Right forelimb (tissue), 1 donor: ENCODE measurements around the gene BUB3.

ENCODE experiments used
- DNase-seq: peaks from one replicate; pipeline ENCODE4 v3.0.0-alpha.2; 2018

Gene BUB3

GRCh38 chr10:123141791-123142700, 12.2 kb upstream of the BUB3 start:
- no peak for DNase-seq

- no peak for DNase-seq
Measured at GRCh38 chr10:123142701-123143161, 11.5 kb upstream of the BUB3 start.

- no peak for DNase-seq
Measured at GRCh38 chr10:123143162-123143824, 10.9 kb upstream of the BUB3 start.

DNA sequence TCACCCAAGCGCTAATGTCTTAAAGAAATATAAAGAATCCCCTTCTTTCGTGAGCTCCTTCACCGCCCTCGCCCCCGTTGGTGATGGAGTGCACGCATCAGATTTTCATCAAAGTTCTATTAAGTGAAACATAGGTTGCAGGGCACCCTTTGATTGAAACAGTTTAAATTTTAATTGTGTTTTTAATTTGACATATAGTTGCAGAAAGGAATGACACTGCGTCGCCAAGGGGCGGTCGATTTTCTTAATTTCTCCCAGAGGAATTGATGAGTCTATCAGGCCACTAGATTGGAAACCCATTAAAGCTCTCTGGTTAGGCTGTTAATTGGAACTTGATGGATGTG, 10.4 kb upstream of the BUB3 start:
- DNase-seq = no peak

DNA sequence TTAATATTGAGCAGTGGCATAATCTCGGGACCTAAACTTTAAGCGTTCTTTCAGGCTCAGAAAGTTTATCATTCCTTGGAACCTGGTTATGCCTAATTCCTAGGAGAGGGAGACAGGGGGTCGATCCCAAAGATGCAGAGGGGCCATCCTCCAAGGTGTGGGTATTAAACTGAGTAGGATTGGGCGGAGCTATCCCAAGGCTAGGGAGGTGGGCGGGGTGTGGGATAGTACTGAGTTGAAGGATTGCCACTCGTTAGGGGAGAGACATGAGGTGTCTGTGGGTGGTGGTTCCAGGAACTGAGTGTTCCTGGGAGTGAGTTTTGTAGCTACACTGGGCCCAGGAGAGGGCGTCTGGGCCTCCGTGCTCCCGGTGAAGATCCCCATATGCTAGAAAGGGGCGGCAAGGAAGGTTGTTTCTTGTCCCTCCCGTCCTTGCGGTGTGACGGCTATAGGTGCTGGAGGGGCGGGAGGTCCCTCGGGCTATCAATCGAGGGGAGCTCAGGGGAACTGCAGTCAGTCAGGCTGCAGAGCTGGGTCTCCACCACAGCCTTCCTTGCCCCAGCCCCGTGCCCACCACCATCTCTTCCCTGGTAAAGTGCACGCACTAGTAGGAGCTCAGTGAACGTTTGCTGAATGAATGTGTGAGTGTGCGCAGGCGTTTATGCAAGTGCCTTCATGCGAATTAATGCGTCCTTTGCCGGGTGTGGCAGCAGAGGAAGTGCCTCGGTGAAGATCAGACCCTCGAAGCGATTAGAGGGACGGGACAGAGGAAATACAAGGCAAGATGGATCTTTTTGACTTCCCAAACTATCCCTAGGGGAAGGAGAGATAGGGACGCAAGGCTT, 9.3 kb upstream of the BUB3 start:
- DNase-seq = no peak

- no peak for DNase-seq
Measured at GRCh38 chr10:123145542-123146012, 8.6 kb upstream of the BUB3 start.

GRCh38 chr10:123146013-123146893, 7.9 kb upstream of the BUB3 start:
- DNase-seq = no peak

GRCh38 chr10:123146894-123147634, 7.1 kb upstream of the BUB3 start:
- no peak for DNase-seq

GRCh38 chr10:123147635-123148413, 6.4 kb upstream of the BUB3 start, which contains the start of gene HMX2:
Gene HMX2 (plus strand): TSS chr10:123148136. CDS start chr10:123148379, 243 bp downstream.
- no peak for DNase-seq

DNA sequence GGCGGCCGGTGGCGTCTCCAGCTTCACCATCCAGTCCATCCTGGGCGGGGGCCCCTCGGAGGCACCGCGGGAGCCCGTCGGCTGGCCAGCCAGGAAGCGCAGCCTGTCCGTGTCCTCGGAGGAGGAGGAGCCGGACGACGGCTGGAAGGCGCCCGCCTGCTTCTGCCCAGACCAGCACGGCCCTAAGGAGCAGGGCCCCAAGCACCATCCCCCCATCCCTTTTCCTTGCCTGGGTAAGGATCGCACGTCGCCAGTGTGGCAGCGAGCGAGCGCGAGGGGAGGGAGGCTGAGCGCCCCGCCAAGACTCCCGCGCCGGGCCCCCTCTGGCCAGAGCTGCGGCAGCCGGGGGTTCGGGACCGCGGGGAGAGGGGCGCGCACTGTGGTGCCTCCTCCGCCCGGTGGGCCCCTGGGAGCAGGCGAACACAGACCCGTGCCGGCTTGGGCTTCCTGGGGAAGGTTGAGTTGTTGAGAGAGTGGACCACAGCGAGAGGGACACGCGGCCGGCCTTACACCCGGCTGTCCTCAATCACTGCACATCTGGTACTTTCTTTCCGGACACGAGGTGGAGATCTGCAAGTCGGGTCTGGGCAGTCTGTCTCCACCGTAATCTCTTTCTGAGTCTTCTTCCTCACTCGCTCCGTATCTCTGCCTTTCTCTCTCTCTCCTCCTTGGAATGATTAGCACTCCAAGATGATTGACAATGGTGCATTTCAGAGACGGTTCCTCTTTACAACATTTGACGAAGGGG, 5.6 kb upstream of the BUB3 start:
- DNase-seq = no peak

DNA sequence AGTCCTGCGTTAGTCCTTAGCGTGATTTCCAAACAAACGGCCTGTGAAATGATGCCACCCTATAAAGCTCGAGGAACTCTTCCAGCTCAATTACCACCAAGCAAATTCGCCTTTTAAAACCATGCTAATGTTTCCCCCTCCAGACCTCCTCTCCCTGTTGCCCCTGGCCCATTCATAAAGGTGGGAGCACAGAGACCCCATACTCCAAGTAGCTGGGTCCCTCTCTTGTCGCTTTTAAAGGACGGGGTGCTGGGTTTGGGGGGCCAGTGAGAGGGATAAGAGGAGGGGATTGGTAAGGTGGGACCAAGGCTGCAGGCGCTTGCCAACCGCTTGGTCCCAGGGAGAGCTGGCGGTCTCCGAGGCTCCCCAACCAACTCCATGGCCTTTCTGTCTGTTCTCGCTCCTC, 5.0 kb upstream of the BUB3 start:
- DNase-seq = no peak

GRCh38 chr10:123149568-123150270, 4.5 kb upstream of the BUB3 start:
- peak; percentile 72 for DNase-seq

- no peak for DNase-seq
Measured at GRCh38 chr10:123150271-123150985, 3.8 kb upstream of the BUB3 start.

- DNase-seq = no peak
Measured at GRCh38 chr10:123150986-123151736, 3.0 kb upstream of the BUB3 start.

GRCh38 chr10:123151737-123152135, 2.5 kb upstream of the BUB3 start:
- no peak for DNase-seq

GRCh38 chr10:123153486-123154091, 613 bp upstream of the BUB3 start:
- DNase-seq = no peak
